Naive B cell (primary cell): ENCODE data around the gene SATB1. TPM values are rescaled to one million over a fixed set of nuclear protein-coding genes. Genes with fewer than 3 reads are reported as not detected.

ENCODE experiments used
- ATAC-seq, 2 donors: fragments of 150-1000 bp; cut with Tn5 transposase; 2 replicates each; pipeline ENCODE4 v1.10.0; 2021; ENCODE audit warnings: low read depth in 2 of 2, mild to moderate bottlenecking in 2 of 2, moderate library complexity in 2 of 2
- DNase-seq: peaks from one replicate; pipeline ENCODE4 v3.0.0; 2022
- H3K27ac Mint-ChIP-seq, 6 donors: one replicate each; pipeline ENCODE4 v1.8.0; 2020 to 2022; ENCODE audit warnings: mild to moderate bottlenecking in 6 of 6, mixed read lengths in 6 of 6, moderate library complexity in 5 of 6, inconsistent platforms in 2 of 6
- H3K27me3 Mint-ChIP-seq, 3 donors: one replicate each; pipeline ENCODE4 v1.8.0; 2021 to 2022; ENCODE audit warnings: mixed read lengths in 3 of 3, mild to moderate bottlenecking in 1 of 3
- H3K36me3 Mint-ChIP-seq, 2 donors: one replicate each; pipeline ENCODE4 v1.8.0; 2020 to 2022; ENCODE audit warnings: mixed read lengths in 2 of 2, inconsistent platforms in 1 of 2, mild to moderate bottlenecking in 1 of 2
- H3K4me1 Mint-ChIP-seq, 3 donors: one replicate each; pipeline ENCODE4 v1.8.0; 2020 to 2022; ENCODE audit warnings: mixed read lengths in 3 of 3, inconsistent platforms in 1 of 3, mild to moderate bottlenecking in 1 of 3, moderate library complexity in 1 of 3
- H3K4me3 Mint-ChIP-seq, 8 donors: one replicate each; pipeline ENCODE4 v1.8.0; 2020 to 2022; ENCODE audit warnings: mild to moderate bottlenecking in 8 of 8, mixed read lengths in 8 of 8, moderate library complexity in 8 of 8, inconsistent platforms in 2 of 8
- H3K9me3 Mint-ChIP-seq, 7 donors: one replicate each; pipeline ENCODE4 v1.8.0; 2020 to 2022; ENCODE audit warnings: mixed read lengths in 7 of 7, mild to moderate bottlenecking in 5 of 7, inconsistent platforms in 2 of 7, moderate library complexity in 1 of 7
- polyA plus RNA-seq, 6 donors: library from polyadenylated mRNA; unstranded; fragments of 300-500 nt; fragmentation: Illumina TruSeq; gene quantifications; one replicate each; pipeline ENCODE4 v1.2.3, GENCODE V29; 2021; ENCODE audit warnings: low read depth in 6 of 6

The SATB1 gene
- polyA plus RNA-seq, 6 donors from 2014 or later = 44.5 to 68.6 (median 58.7) TPM

DNA sequence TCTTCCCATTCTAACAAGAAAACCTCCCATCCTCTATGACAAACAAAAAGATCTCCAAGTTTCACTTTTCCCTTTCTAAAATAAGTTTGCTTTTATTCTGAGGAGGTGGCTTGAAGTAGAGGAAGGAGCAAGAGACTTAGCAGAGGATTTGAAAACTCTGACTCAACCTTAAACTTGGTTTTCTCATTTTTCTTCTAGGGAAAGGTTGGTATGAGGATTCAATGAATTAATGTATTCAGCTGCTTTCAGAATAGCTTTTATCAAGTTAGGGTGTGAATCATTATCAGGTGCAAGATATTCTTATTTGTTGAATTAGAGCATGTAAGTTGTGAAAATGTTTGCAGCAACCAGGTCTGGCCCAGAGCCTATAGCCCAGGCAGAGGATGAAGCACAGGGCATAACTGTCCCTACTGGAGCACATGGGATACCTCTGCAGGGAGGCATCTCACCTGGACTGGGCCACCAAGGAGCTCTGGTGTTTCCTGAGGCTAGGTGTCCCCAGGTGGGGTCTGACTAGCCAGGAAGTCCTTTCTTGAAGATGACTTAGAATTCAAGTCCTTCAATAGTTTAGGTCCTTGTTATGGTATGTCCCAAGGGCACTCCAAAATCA is 42.3 kb downstream of the SATB1 start:
- peaks cover 0 to 10% of the 10 kb centered on the region in 2 donors for H3K36me3 Mint-ChIP-seq
- DNase-seq = no peak
- no peaks in the 10 kb centered on the region for H3K27me3 Mint-ChIP-seq
- H3K4me1 Mint-ChIP-seq = peaks cover 3 to 4% (median 4%) of the 10 kb centered on the region in 3 donors
- H3K9me3 Mint-ChIP-seq = no peaks in the 10 kb centered on the region
- no peak for ATAC-seq
- H3K27ac Mint-ChIP-seq = peak overlapping the region in 1 of 6 donors; percentile 30
- no peak overlapping the region for H3K4me3 Mint-ChIP-seq

GRCh38 chr3:18379647-18380046 is 45.5 kb downstream of the SATB1 start:
- H3K4me1 Mint-ChIP-seq = peaks cover 0 to 4% (median 4%) of the 10 kb centered on the region in 3 donors
- H3K9me3 Mint-ChIP-seq = no peaks in the 10 kb centered on the region
- H3K27me3 Mint-ChIP-seq = no peaks in the 10 kb centered on the region
- H3K36me3 Mint-ChIP-seq = peaks cover 0 to 20% of the 10 kb centered on the region in 2 donors
- H3K4me3 Mint-ChIP-seq = no peak overlapping the region
- DNase-seq (no peak), ATAC-seq (no peak)
- H3K27ac Mint-ChIP-seq = peak overlapping the region in 1 of 6 donors; percentile 22

GRCh38 chr3:18378218-18378617 is 46.9 kb downstream of the SATB1 start:
- H3K4me1 Mint-ChIP-seq = peaks cover 2 to 4% (median 4%) of the 10 kb centered on the region in 3 donors
- H3K4me3 Mint-ChIP-seq = no peak overlapping the region

DNA sequence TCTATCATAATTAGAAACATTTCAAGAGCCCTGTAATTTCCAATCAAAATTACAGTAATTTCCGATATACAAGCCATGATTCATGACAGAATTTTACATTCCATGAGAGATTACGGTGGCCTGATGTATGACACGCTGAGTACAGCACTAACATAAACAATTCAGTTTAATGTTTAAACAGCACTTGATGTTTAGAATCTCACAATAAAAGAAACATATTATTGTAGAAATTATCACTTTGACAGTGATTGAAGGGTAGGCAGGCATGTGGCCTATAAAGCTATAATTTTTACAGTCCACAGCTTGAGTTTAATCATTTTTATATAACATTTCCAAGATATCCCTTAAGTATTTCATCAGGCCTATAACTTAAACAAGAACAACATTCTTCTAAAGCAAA is 48.5 kb downstream of the SATB1 start:
- Mint-ChIP-seq H3K27me3 (no peaks in the 10 kb centered on the region), H3K4me3 (no peak overlapping the region), H3K36me3 (peaks cover 0 to 26% of the 10 kb centered on the region in 2 donors), H3K9me3 (no peaks in the 10 kb centered on the region), H3K4me1 (peaks cover 0 to 8% (median 0%) of the 10 kb centered on the region in 3 donors), H3K27ac (no peak overlapping the region)
- DNase-seq (no peak), ATAC-seq (no peak)

More at GRCh38 chr3:18378218-18378617, 46.9 kb downstream of the SATB1 start:
- ATAC-seq = no peak
- Mint-ChIP-seq H3K36me3 (peaks cover 0 to 24% of the 10 kb centered on the region in 2 donors), H3K27me3 (no peaks in the 10 kb centered on the region), H3K27ac (no peak overlapping the region), H3K9me3 (no peaks in the 10 kb centered on the region)
- no peak for DNase-seq

- DNase-seq = no peak
- no peak overlapping the region for H3K4me3 Mint-ChIP-seq
- peaks cover 7 to 29% of the 10 kb centered on the region in 2 donors for H3K36me3 Mint-ChIP-seq
- peaks cover 0 to 16% (median 6%) of the 10 kb centered on the region in 3 donors for H3K4me1 Mint-ChIP-seq
- H3K27ac Mint-ChIP-seq = peak overlapping the region in 1 of 6 donors; percentile 82
- H3K9me3 Mint-ChIP-seq = no peaks in the 10 kb centered on the region
- no peak for ATAC-seq
- no peaks in the 10 kb centered on the region for H3K27me3 Mint-ChIP-seq
Measured at GRCh38 chr3:18372786-18373405, 52.2 kb downstream of the SATB1 start.

- Mint-ChIP-seq H3K27me3 (no peaks in the 10 kb centered on the region), H3K4me3 (no peak overlapping the region), H3K36me3 (peaks cover 27 to 46% of the 10 kb centered on the region in 2 donors), H3K27ac (peak overlapping the region in 3 of 6 donors; percentile 12 to 28 (median 17)), H3K9me3 (no peaks in the 10 kb centered on the region), H3K4me1 (peaks cover 0 to 16% (median 6%) of the 10 kb centered on the region in 3 donors)
- ATAC-seq = no peak
- DNase-seq = no peak
Measured at GRCh38 chr3:18370672-18371071, 54.5 kb downstream of the SATB1 start.

- ATAC-seq (no peak), DNase-seq (no peak)
- Mint-ChIP-seq H3K4me3 (peak overlapping the region in 2 of 8 donors; percentile 3 to 66), H3K4me1 (peaks cover 0 to 16% (median 6%) of the 10 kb centered on the region in 3 donors), H3K36me3 (peaks cover 27 to 36% of the 10 kb centered on the region in 2 donors), H3K27ac (peak overlapping the region in 4 of 6 donors; percentile 12 to 82 (median 49)), H3K27me3 (no peaks in the 10 kb centered on the region), H3K9me3 (no peaks in the 10 kb centered on the region)
Measured at GRCh38 chr3:18369551-18370185, 55.5 kb downstream of the SATB1 start.

GRCh38 chr3:18366258-18366657 is 58.9 kb downstream of the SATB1 start:
- Mint-ChIP-seq H3K36me3 (peaks cover 25 to 27% of the 10 kb centered on the region in 2 donors), H3K27me3 (no peaks in the 10 kb centered on the region), H3K9me3 (no peaks in the 10 kb centered on the region), H3K27ac (no peak overlapping the region), H3K4me1 (peaks cover 0 to 8% (median 6%) of the 10 kb centered on the region in 3 donors), H3K4me3 (no peak overlapping the region)
- DNase-seq (no peak), ATAC-seq (no peak)

- Mint-ChIP-seq H3K4me1 (peaks cover 0 to 4% (median 0%) of the 10 kb centered on the region in 3 donors), H3K27ac (peak overlapping the region in 1 of 6 donors; percentile 58), H3K4me3 (no peak overlapping the region), H3K27me3 (no peaks in the 10 kb centered on the region), H3K9me3 (no peaks in the 10 kb centered on the region), H3K36me3 (peaks cover 28 to 39% of the 10 kb centered on the region in 2 donors)
- ATAC-seq (no peak), DNase-seq (no peak)
Measured at GRCh38 chr3:18363338-18363737, 61.8 kb downstream of the SATB1 start.

DNA sequence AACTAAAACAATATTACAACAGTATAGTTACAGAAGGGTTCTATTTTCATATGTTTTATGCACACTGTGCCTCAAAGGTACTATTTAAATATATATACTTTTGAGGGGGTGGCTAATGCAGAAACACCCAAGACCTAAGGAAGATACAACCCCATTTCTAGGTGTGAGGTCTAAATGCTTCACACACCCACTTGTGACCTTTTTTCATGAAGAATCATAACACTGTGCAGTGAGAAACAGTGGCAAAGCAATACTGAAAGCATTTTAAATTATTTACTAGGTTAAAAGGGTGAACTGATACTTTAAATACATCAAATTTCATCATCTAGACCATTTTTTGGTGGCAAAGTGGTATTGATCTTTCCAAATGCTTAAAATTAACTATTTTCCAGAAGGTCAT is 67.4 kb downstream of the SATB1 start:
- ATAC-seq (no peak), DNase-seq (no peak)
- Mint-ChIP-seq H3K27ac (no peak overlapping the region), H3K27me3 (no peaks in the 10 kb centered on the region), H3K36me3 (peaks cover 11 to 15% of the 10 kb centered on the region in 2 donors), H3K4me1 (peaks cover 0 to 4% (median 0%) of the 10 kb centered on the region in 3 donors), H3K4me3 (no peak overlapping the region), H3K9me3 (no peaks in the 10 kb centered on the region)

- ATAC-seq (no peak), DNase-seq (no peak)
- no peak overlapping the region for H3K4me3 Mint-ChIP-seq
- H3K9me3 Mint-ChIP-seq = no peaks in the 10 kb centered on the region
- peak overlapping the region in 1 of 6 donors; percentile 41 for H3K27ac Mint-ChIP-seq
- peaks cover 12 to 15% of the 10 kb centered on the region in 2 donors for H3K36me3 Mint-ChIP-seq
- peaks cover 0 to 4% (median 0%) of the 10 kb centered on the region in 3 donors for H3K4me1 Mint-ChIP-seq
- H3K27me3 Mint-ChIP-seq = no peaks in the 10 kb centered on the region
Measured at GRCh38 chr3:18355832-18356231, 69.3 kb downstream of the SATB1 start.

DNA sequence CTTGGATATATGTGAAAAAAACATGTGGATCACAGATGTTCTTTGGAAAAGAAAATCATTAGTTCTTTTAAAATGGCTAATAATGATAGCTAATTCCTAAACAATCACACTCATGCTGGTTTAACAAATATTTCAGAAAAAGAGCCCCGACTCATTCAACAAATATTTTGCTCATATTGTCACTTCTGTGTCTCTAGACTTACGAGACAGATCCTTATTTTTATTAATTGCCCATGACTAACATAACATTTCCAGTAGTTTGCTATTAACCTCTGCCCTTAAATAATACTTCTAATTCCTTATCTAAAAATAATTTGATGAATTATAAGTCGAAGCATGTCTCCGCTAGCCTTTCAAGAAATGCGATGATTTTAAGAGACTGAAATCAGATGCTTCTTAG is 70.4 kb downstream of the SATB1 start:
- no peak for ATAC-seq
- no peaks in the 10 kb centered on the region for H3K9me3 Mint-ChIP-seq
- H3K36me3 Mint-ChIP-seq = peaks cover 8 to 9% of the 10 kb centered on the region in 2 donors
- no peak overlapping the region for H3K27ac Mint-ChIP-seq
- H3K4me3 Mint-ChIP-seq = no peak overlapping the region
- no peaks in the 10 kb centered on the region for H3K27me3 Mint-ChIP-seq
- no peaks in the 10 kb centered on the region for H3K4me1 Mint-ChIP-seq
- DNase-seq = no peak

DNA sequence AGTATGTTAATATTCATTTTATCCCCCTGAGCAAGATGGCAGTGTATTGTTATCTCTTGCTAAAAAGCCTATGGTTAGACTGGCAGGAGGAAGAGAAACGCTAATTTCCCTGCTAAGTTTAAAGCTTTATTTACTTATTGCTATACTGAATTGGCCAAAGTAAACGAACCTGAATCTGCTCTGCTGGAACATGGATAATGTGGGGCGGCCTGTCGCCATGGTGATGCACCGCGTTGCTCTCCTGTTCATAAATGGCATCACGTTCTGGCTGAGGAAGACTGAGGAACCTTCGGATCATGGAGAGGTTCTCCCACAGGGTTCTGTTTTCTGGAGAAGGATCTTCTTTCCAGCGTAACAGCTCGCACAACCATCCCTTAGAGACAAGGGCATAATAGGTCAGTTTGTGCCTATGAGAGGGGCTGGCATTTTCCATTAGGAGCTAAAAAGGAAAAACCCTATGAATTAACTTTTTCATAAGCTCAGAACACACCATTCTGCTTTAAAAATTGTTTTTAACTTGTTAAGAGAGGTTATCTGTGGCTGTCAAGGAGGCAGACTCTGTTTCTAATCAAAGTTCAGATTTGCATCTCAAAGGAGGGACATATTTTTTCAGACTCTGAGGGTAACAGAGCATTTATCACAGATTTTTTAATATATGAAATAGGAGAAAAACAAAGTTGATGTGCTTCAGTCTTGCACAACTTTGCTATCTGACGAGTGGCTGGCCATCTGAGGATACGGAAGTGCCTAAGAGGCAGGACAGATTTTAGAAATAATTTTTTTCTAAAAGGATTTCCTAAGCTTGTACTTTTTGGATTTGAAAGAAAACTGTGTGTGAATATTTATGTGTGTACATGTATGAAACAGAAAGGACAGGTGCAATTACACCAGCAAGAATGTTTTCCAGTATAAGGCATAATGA is 73.1 kb downstream of the SATB1 start:
- Mint-ChIP-seq H3K27me3 (no peaks in the 10 kb centered on the region), H3K4me3 (no peak overlapping the region), H3K4me1 (no peaks in the 10 kb centered on the region), H3K27ac (no peak overlapping the region), H3K9me3 (no peaks in the 10 kb centered on the region), H3K36me3 (peaks cover 13 to 26% of the 10 kb centered on the region in 2 donors)
- DNase-seq = no peak
- no peak for ATAC-seq
